Right lobe of liver (tissue), 4 donors: Measurements from ENCODE around the gene WFDC1.

Experiments used
- POLR2A ChIP-seq: fragments of 450-650 bp; IDR thresholded peaks from one replicate; pipeline ENCODE4 v1.6.1; 2017; ENCODE audit warnings: antibody characterized with exemption, mild to moderate bottlenecking
- TF ChIP-seq, protein P1 (sequence below), 4 donors: fragments of 200-600 bp in 3 of 4; fragments of 450-650 bp in 1 of 4; IDR thresholded peaks; one replicate each; pipeline versions ENCODE4 v1.5.1 to v1.8.0; 2016 to 2022; ENCODE audit warnings: antibody characterized with exemption in 4 of 4, mild to moderate bottlenecking in 2 of 4
- donor health status: DM: no; HTN: no; CAD: no.
- donor health status: DM: no; HTN: no; CAD: no.
- donor health status: DM: no; HTN: yes; CAD: no.

DNA sequence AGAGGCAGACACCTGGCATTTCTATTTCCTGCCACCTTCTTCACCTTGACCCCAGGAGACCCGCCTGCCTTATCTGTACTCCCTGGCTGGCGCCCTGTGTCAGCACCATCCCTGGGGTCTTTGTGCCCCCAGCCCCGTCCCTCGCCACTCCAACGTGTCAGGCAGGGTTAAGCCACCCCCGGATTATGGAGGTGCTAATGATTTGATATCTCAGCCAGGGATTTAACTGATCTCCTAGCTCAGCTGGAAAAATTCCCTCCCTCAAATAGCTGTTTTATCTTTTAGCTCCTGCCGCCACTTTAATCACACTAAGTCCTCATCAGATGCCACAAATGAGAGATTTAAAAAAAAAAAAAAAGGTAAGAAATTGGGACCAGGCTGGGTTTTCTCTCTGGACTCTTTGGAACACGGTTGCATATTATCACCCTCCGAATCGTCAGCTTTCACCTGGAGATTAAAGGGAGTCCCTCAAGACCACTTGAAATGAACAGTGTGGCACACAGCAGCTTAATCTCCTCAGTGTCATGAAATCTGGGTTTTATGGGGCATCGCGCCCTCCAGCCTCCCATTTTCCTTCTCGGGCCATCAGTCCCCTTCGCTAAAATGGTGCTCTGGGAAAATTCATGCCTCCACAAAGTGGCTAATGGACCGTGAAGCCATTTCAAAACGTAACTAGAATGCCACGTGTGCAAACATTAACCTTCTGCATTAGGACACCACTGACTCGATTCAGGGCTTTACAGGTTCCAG, 26.2 kb upstream of the WFDC1 start:
- TF ChIP-seq, protein P1, sequence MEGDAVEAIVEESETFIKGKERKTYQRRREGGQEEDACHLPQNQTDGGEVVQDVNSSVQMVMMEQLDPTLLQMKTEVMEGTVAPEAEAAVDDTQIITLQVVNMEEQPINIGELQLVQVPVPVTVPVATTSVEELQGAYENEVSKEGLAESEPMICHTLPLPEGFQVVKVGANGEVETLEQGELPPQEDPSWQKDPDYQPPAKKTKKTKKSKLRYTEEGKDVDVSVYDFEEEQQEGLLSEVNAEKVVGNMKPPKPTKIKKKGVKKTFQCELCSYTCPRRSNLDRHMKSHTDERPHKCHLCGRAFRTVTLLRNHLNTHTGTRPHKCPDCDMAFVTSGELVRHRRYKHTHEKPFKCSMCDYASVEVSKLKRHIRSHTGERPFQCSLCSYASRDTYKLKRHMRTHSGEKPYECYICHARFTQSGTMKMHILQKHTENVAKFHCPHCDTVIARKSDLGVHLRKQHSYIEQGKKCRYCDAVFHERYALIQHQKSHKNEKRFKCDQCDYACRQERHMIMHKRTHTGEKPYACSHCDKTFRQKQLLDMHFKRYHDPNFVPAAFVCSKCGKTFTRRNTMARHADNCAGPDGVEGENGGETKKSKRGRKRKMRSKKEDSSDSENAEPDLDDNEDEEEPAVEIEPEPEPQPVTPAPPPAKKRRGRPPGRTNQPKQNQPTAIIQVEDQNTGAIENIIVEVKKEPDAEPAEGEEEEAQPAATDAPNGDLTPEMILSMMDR (IDR thresholded peaks at IDR 0.05): no peak
- TF ChIP-seq POLR2A: no peak
